Body of pancreas (tissue), 4 donors: ENCODE measurements around the gene DOK3. TPM values are rescaled to one million over a fixed set of nuclear protein-coding genes. Genes with fewer than 3 reads are reported as not detected.

Source experiments
- ATAC-seq: fragments of 150-250 bp; one replicate; pipeline ENCODE4 v1.9.1; 2016
- DNase-seq, 4 donors: peaks; one replicate each; pipeline ENCODE4 v3.0.0-alpha.2; 2019
- H3K27ac ChIP-seq, 4 donors: fragments of 200-600 bp; sonication (generic); 1 replicate in 3 of 4; 2 replicates in 1 of 4; pipeline versions ENCODE4 v1.5.1 to v1.6.1; 2016 to 2019; ENCODE audit warnings: mild to moderate bottlenecking in 1 of 4, mixed read lengths in 1 of 4, moderate library complexity in 1 of 4
- H3K27me3 ChIP-seq, 2 donors: fragments of 200-600 bp; sonication (generic); one replicate each; pipeline ENCODE4 v1.6.0; 2016; ENCODE audit warnings: mild to moderate bottlenecking in 1 of 2
- H3K36me3 ChIP-seq, 2 donors: fragments of 200-600 bp; sonication (generic); replicated peaks in 1 of 2; 2 replicates each; pipeline ENCODE4 v1.5.1; 2016; ENCODE audit warnings: low read depth in 2 of 2; ENCODE audit not compliant: insufficient read depth in 1 of 2
- H3K4me1 ChIP-seq: fragments of 200-600 bp; sonication (generic); one replicate; pipeline ENCODE4 v1.6.0; 2016
- H3K4me3 ChIP-seq, 2 donors: fragments of 200-600 bp; sonication (generic); 1 replicate in 1 of 2; 2 replicates in 1 of 2; pipeline ENCODE4 v1.5.1; 2016 to 2019
- H3K9me3 ChIP-seq, 3 donors: fragments of 200-600 bp; sonication (generic); 1 replicate in 2 of 3; 2 replicates in 1 of 3; pipeline ENCODE4 v1.5.1; 2016
- CTCF ChIP-seq, 7 experiments: fragments of 450-650 bp in 4 of 7; fragments of 200-600 bp in 3 of 7; sonication (generic) in 3 of 7; IDR thresholded peaks; one replicate each; pipeline ENCODE4 v1.5.1; 2016 to 2019; ENCODE audit warnings: antibody characterized with exemption in 7 of 7
- POLR2A ChIP-seq, 3 donors: fragments of 450-650 bp; IDR thresholded peaks; one replicate each; pipeline ENCODE4 v1.6.1; 2016; ENCODE audit warnings: antibody characterized with exemption in 3 of 3, mild to moderate bottlenecking in 2 of 3
- WGBS, 2 donors: methylation state at CpG; one replicate each; pipeline ENCODE4 v1.1.5; 2017; 5-methylcytosine and 5-hydroxymethylcytosine counted together
- intact Hi-C: fragments of 100-400 bp; cut with DNase I; formaldehyde crosslinking; loops from one replicate; pipeline ENCODE4 v1.15.1; 2023
- total RNA-seq, 2 donors: library from RNA; depleted of rRNA; stranded (reverse); fragments of >200 nt; gene quantifications; one replicate each; pipeline ENCODE4 v1.1.0, GENCODE V29; 2016

The DOK3 gene
- total RNA-seq, 2 donors from 2014 or later: 3.3 to 5.4 TPM

- TF ChIP-seq CTCF (IDR thresholded peaks at IDR 0.05) (no peak), POLR2A (IDR thresholded peaks at IDR 0.05) (no peak)
- DNase-seq: no peak
- Histone ChIP-seq H3K36me3 (no peaks in the 10 kb centered on the region), H3K9me3 (no peaks in the 10 kb centered on the region), H3K4me3 (no peak overlapping the region), H3K27me3 (no peaks in the 10 kb centered on the region), H3K4me1 (peaks cover 32% of the 10 kb centered on the region), H3K27ac (no peak overlapping the region)
- intact Hi-C loops: loop anchor here (10.0 kb wide), 1 partner anchor 160 kb away; the partner anchor contains the start of gene MXD3
- no peak for ATAC-seq
- whole genome bisulfite sequencing, 2 donors: 51 to 69% methylated on average over 4 of the region's 4 CpGs
Measured at GRCh38 chr5:177474846-177475562, 34.6 kb downstream of the DOK3 start.

- peak overlapping the region in 1 of 4 donors; percentile 47 for H3K27ac ChIP-seq
Measured at GRCh38 chr5:177474002-177474476, 35.6 kb downstream of the DOK3 start.

GRCh38 chr5:177473443-177474001 is 36.1 kb downstream of the DOK3 start, which contains the start of gene DBN1:
TSS of gene DBN1 (minus strand) at chr5:177473634. CDS start at chr5:177473521, 113 bp downstream.
- H3K9me3 ChIP-seq: no peaks in the 10 kb centered on the region
- ATAC-seq (peak; percentile 80), DNase-seq (peak; percentile 34 to 60 (median 50))
- H3K27me3 ChIP-seq: no peaks in the 10 kb centered on the region
- intact Hi-C loops: loop anchor here (10.0 kb wide), 1 partner anchor 159 kb away; the partner anchor contains the start of gene MXD3
- H3K27ac ChIP-seq: peak within 1 kb of the TSS in 2 of 4 donors; percentile 47 to 48
- H3K4me3 ChIP-seq: peak within 1 kb of the TSS; percentile 48 to 57
- H3K36me3 ChIP-seq: no peaks in the 10 kb centered on the region
- TF ChIP-seq CTCF (IDR thresholded peaks at IDR 0.05) (no peak), POLR2A (IDR thresholded peaks at IDR 0.05) (peak in 2 of 3 donors; percentile 19 to 25)
- H3K4me1 ChIP-seq: peaks cover 17% of the 10 kb centered on the region
- 1 to 12% methylated on average over 9 to 58 of the region's 69 CpGs for WGBS, 2 donors

More at GRCh38 chr5:177474002-177474476, 35.6 kb downstream of the DOK3 start:
- DNase-seq: no peak
- Histone ChIP-seq H3K36me3 (no peaks in the 10 kb centered on the region), H3K4me3 (no peak overlapping the region), H3K27me3 (no peaks in the 10 kb centered on the region), H3K4me1 (peaks cover 23% of the 10 kb centered on the region), H3K9me3 (no peaks in the 10 kb centered on the region)
- intact Hi-C loops: loop anchor here (10.0 kb wide), 1 partner anchor 159 kb away; the partner anchor contains the start of gene MXD3
- TF ChIP-seq CTCF (IDR thresholded peaks at IDR 0.05) (no peak), POLR2A (IDR thresholded peaks at IDR 0.05) (no peak)
- WGBS, 2 donors: 63 to 68% methylated on average over 7 of the region's 7 CpGs
- ATAC-seq: no peak

- Histone ChIP-seq H3K36me3 (no peaks in the 10 kb centered on the region), H3K4me3 (peak overlapping the region; percentile 48 to 57), H3K9me3 (no peaks in the 10 kb centered on the region), H3K4me1 (peaks cover 17% of the 10 kb centered on the region), H3K27ac (peak overlapping the region in 2 of 4 donors; percentile 47 to 48), H3K27me3 (no peaks in the 10 kb centered on the region)
- peak in 2 of 4 donors; percentile 37 to 38 for DNase-seq
- intact Hi-C loops: loop anchor here (10.0 kb wide), 1 partner anchor 158 kb away; the partner anchor contains the start of gene MXD3
- TF ChIP-seq CTCF (IDR thresholded peaks at IDR 0.05): no peak
- TF ChIP-seq POLR2A (IDR thresholded peaks at IDR 0.05): no peak
- peak; percentile 48 for ATAC-seq
- WGBS, 2 donors: 3 to 13% methylated on average over 12 to 68 of the region's 93 CpGs
Measured at GRCh38 chr5:177472460-177473442, 36.9 kb downstream of the DOK3 start.
